AG04449 (cell line): Measurements from ENCODE around the gene SEMA5A.

Experiments
- CTCF ChIA-PET: fragments of 350-600 bp; formaldehyde crosslinking; extraction: SDS; loops from one replicate; lab custom pipeline; 2021; ENCODE audit warnings: antibody characterized with exemption; lab: Yijun Ruan, JAX
- POLR2A ChIA-PET: fragments of 400-600, 350-600 bp; formaldehyde crosslinking; extraction: SDS; loops from one replicate; lab custom pipeline; 2020; ENCODE audit warnings: antibody characterized with exemption, inconsistent platforms; lab: Yijun Ruan, JAX
- DNase-seq: peaks from one replicate; pipeline ENCODE4 v3.0.0-alpha.2; 2010; ENCODE audit warnings: low read depth, low spot score
- H3K4me3 ChIP-seq: 2 replicates; pipeline ENCODE4 v1.5.1; 2011; ENCODE audit warnings: low read depth, mild to moderate bottlenecking, control low read depth, low read length
- TF ChIP-seq, protein P1 (sequence below): IDR thresholded peaks from one replicate; pipeline ENCODE4 v1.5.1; 2011; ENCODE audit warnings: mild to moderate bottlenecking, moderate library complexity, low read length, control low read depth, inconsistent platforms; ENCODE audit not compliant: insufficient read depth; ENCODE audit errors: missing control alignments

The SEMA5A gene

DNA sequence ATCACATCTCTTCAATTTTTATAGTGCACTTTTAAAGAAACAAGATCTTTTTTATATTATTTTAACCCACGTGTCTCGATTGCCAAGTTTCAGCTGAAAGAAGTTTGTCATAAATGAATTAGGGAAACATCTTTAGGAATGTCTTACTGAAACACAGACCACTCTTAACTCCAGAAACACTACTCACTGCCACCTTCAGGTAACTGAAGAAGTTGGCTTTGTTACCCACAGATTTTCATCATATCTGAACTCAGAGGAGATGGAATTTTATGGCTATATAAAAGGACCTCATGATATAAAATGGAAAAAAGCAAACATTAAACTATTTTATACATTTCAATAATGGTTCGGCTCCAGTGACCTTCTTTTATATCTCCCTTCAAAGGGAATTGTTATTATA, 158.0 kb downstream of the SEMA5A start:
- ChIA-PET POLR2A (no interaction called here), CTCF (interaction anchor here (1.2 to 1.4 kb wide), 3 partner anchors 9 to 26 kb away, joined by 3 to 4 read pairs (median 3); no protein-coding TSS in a partner anchor)
- TF ChIP-seq, protein P1, sequence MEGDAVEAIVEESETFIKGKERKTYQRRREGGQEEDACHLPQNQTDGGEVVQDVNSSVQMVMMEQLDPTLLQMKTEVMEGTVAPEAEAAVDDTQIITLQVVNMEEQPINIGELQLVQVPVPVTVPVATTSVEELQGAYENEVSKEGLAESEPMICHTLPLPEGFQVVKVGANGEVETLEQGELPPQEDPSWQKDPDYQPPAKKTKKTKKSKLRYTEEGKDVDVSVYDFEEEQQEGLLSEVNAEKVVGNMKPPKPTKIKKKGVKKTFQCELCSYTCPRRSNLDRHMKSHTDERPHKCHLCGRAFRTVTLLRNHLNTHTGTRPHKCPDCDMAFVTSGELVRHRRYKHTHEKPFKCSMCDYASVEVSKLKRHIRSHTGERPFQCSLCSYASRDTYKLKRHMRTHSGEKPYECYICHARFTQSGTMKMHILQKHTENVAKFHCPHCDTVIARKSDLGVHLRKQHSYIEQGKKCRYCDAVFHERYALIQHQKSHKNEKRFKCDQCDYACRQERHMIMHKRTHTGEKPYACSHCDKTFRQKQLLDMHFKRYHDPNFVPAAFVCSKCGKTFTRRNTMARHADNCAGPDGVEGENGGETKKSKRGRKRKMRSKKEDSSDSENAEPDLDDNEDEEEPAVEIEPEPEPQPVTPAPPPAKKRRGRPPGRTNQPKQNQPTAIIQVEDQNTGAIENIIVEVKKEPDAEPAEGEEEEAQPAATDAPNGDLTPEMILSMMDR: no peak

DNA sequence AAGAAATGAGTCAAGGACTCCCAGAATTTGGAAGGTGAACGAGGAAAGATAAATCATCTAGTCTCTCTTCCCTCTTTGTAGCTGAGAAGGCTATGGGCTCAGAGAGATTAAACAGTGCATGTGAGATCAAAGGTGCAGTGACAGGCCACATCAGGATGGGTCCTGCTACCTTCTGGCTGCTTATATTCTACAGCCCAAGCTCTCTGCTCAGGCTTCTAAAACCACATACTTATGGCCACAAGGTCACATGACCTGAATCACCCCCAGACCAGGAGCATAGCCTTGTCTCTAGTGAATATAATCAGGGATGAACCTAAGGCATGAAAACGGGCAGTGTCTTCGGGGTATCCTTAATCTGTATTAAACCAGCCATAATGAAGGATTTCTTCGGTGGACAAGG, 158.9 kb downstream of the SEMA5A start:
- CTCF ChIA-PET: interaction anchor here (1.1 to 1.4 kb wide), 3 partner anchors 10 to 21 kb away, joined by 3 to 4 read pairs (median 3); no protein-coding TSS in a partner anchor
- TF ChIP-seq, protein P1: no peak
- POLR2A ChIA-PET: no interaction called here
- no peak for DNase-seq
- H3K4me3 ChIP-seq: no peak overlapping the region

More for the DNA sequence above, 158.0 kb downstream of the SEMA5A start:
- no peak overlapping the region for H3K4me3 ChIP-seq
- no peak for DNase-seq

DNA sequence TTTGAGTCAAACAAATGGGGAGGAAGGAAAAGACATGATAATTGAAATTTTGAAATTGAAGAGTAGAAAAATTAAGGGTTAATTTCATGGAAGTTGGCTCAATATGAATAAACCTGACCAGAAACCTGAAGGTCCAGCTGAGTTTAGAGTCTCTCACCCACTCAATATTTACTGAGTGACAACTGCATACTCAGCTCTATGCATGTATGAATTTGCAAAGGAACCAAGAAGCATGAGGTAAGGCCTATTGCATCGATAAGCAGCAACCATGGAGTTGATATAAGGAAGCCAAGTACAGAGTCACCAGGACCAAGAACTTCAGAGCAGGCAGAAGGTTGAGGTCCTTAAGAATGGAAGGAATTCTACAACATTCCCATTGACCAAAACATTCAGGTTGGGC, 163.4 kb downstream of the SEMA5A start:
- no peak overlapping the region for H3K4me3 ChIP-seq
- TF ChIP-seq, protein P1: no peak
- DNase-seq: no peak
- ChIA-PET POLR2A (no interaction called here), CTCF (interaction anchor here (0.6 to 1.2 kb wide), 2 partner anchors 21 to 698 kb away, joined by 3 read pairs; no protein-coding TSS in a partner anchor)

DNA sequence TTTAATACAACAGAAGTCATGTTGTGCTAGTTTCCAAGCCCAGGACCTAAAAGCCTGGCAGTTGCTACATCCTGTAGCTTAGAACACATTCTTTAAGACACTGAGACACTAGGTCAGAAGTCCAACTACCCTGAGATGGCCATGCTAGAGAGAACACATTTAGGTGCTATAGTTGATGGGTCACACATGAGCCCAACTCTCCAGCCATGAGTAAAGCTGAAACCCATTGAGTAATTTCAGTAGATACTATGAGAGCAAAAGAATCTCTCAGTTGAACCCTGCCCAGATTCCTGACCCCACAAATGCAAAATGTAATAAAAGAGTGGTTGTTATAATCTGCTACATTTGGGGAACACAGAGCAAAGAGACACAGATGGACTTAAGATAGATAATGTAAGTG, 164.4 kb downstream of the SEMA5A start:
- H3K4me3 ChIP-seq: no peak overlapping the region
- DNase-seq: no peak
- CTCF ChIA-PET: interaction anchor here (1.4 to 2.2 kb wide), 2 partner anchors 17 to 117 kb away, joined by 4 to 6 read pairs; no protein-coding TSS in a partner anchor
- POLR2A ChIA-PET: no interaction called here
- TF ChIP-seq, protein P1: no peak

DNA sequence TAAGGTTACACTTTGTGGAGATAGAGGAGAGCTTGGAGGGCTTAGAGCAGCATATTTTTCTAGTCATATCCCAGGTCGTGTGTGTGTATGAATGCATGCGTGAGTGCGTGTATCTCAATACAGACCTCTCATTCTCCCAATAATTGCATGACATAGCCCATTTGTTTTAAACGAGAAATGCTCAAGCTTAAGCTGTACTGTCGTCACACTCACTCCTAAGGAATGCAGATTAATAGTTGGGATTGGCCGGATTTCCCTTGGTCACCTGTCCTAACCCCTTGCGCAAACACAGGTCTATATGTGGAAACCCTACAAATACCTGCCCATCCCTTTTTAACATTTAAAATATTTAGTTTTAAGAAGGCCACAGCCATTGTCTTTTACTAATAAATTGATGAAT, 165.8 kb downstream of the SEMA5A start:
- ChIA-PET CTCF (interaction anchor here (1.4 to 2.2 kb wide), 2 partner anchors 15 to 118 kb away, joined by 4 to 6 read pairs; no protein-coding TSS in a partner anchor), POLR2A (no interaction called here)

More for the DNA sequence above, 165.8 kb downstream of the SEMA5A start:
- TF ChIP-seq, protein P1: no peak
- no peak overlapping the region for H3K4me3 ChIP-seq
- DNase-seq: no peak
